Measurements from ENCODE around the gene AQP12B.
"Not testable (repeated sequence)": the region's sequence is repeated elsewhere in the genome, so short reads cannot be mapped to it uniquely, and the experiment has no call there.

AQP12B gene

GRCh38 chr2:240675345-240675744 lies 7.3 kb downstream of the AQP12B start:
- H3K27ac ChIP-seq, result not testable (repeated sequence)

DNA sequence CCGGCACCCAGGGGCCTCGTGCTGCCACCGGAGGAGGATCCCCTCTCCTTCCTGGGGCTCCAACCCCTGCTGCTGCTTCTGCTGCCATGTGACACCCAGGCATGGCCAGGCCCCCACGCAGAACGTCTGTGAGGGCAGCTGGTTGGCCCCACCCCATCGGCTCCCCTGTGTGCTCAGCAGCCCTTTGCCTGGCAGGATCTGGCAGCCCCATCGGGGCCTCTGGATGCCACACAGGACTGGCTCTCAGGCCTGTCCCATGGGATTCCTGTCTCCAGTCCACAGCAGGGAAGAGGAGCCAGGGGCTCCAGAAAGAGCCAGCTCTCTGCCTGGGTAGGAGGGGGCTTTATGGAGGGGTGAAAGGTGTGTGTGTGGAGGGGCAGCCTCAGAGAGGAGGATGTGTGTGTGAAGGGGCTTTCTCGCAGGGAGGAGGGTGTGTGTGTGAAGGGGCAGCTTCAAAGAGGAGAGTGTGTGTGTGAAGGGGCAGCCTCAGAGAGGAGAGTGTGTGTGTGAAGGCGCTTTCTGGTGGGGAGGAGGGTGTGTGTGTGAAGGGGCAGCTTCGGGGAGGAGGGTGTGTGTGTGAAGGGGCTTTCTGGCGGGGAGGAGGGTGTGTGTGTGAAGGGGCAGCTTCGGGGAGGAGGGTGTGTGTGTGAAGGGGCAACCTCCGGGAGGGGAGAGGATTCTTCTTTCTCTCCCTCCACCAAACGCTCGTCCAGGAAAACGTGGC lies 8.1 kb downstream of the AQP12B start:
- not testable (repeated sequence) for H3K27ac ChIP-seq

- no peak overlapping the region for H3K27ac ChIP-seq
- TF ChIP-seq CTCF (IDR thresholded peaks at IDR 0.05) (no peak), ZFX (IDR thresholded peaks at IDR 0.05; ENCODE audit: borderline replicate concordance) (no peak)
Measured at GRCh38 chr2:240672701-240673190, 9.9 kb downstream of the AQP12B start.

DNA sequence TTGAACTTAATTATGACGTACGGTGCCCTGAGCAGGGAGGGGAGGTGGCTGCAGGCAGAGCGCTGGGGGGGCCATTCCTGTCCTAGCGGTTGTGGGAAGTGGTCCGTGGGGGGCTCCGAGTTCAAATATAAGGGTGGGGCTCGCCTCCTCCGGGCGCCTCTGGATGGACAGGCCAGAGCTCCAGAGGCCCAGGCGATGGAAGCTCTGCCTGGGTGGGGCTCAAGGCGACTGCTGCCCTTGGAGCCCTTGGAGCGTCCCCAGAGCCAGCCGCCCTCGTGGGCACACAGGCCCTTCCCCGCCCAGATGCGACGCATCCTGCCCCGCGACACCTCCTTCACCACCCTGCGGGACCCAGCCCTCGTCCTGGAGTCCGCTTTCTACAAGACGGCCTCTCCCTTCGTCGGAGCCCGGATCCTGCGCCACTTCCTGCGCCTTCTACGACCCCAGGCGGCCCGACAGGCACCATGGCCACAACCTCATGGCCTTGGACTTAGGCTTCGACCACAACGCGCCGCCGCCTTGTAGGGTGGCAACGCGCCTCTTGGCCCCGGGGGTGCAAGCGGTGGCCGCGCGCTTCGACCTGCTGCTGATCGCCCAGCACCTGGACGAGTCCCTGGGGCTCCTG lies 10.5 kb downstream of the AQP12B start:
- H3K27ac ChIP-seq, result no peak overlapping the region
- TF ChIP-seq CTCF (IDR thresholded peaks at IDR 0.05) (no peak), ZFX (IDR thresholded peaks at IDR 0.05; ENCODE audit: borderline replicate concordance) (no peak)

DNA sequence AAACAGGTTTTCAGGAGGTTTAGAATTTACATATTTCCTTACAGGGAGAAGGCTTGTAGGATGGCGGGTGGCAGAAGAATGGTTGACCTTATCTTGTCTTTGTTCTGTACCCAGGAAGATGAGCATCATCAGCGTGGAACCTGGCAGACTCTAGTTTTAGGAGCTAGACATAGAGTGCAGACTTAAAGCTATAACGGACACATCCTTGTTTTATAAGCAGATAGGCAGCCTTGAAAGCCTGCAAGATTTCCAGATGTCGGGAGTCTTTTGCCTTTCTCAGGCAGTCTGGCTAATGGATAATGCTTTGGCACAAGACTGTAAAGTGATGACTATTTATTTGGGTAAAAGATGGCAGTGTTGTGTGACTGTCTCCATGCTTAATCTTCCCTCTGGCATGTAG lies 11.7 kb downstream of the AQP12B start:
- no peak overlapping the region for H3K27ac ChIP-seq
- no peak for TF ChIP-seq ZFX (IDR thresholded peaks at IDR 0.05; ENCODE audit: borderline replicate concordance)
- no peak for TF ChIP-seq CTCF (IDR thresholded peaks at IDR 0.05)

DNA sequence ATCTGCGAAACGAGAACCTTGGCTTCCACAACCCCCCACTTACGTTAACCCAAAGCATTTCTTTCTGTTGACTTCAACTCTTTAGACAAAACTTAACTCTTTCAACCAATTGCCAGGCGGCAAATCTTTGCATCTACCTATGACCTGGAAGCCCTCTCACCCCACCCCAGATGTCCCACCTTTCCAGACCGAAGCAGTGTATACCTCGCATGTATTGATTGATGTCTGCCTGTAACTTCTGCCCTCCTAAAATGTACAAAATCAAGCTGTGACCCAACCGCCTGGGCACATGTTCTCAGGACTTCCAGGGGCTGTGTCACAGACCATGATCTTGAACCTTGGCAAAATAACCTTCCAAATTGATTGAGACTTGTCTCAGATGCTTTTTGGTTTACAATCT lies 12.3 kb downstream of the AQP12B start:
- no peak overlapping the region for H3K27ac ChIP-seq
- TF ChIP-seq CTCF (IDR thresholded peaks at IDR 0.05) (no peak), ZFX (IDR thresholded peaks at IDR 0.05; ENCODE audit: borderline replicate concordance) (no peak)

GRCh38 chr2:240664622-240665021 lies 18.1 kb downstream of the AQP12B start:
- TF ChIP-seq ZFX (IDR thresholded peaks at IDR 0.05; ENCODE audit: borderline replicate concordance), result no peak
- no peak for TF ChIP-seq CTCF (IDR thresholded peaks at IDR 0.05)

DNA sequence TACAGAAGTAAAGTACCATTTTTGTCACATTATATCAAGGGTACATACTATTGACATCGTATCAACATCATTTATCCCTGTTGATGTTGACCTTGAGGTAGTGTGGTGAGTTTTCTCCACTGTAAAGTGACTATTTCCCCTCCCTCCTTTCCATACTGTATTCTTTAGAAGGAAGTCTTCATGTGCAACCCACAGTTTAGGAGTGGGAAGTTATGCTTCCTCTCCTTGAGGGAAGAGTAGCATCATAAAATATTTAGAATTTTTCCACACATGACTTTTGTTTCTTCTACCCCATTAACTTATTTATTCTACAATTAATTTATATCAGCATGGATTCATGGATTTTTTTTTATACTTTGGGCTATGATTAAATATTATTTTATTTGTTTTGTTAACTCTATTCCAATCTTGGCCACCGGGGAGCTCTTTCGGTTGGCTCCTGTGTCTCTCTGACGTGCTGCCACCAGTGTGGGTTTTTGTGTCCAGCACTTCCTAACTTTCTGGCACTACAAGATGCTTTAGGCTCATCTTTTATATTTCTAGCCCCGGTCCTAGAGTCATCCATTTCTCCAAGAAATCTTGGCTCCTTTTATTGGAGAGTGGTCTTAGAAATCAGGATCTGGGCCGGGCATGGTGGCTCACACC lies 19.0 kb downstream of the AQP12B start:
- H3K27ac ChIP-seq, result no peak overlapping the region
- TF ChIP-seq ZFX (IDR thresholded peaks at IDR 0.05; ENCODE audit: borderline replicate concordance) (no peak), CTCF (IDR thresholded peaks at IDR 0.05) (no peak)

More at GRCh38 chr2:240664622-240665021, 18.1 kb downstream of the AQP12B start:
- H3K27ac ChIP-seq, result no peak overlapping the region
